Activated CD8-positive, alpha-beta memory T cell treated with anti-CD3 and anti-CD28 coated beads, Interleukin-2, amount 10 ng/mL, durations not matched to agents 7 days and 5 days (primary cell): ENCODE results near the gene MVB12B. TPM values are rescaled to one million over a fixed set of nuclear protein-coding genes. Genes with fewer than 3 reads are reported as not detected.

Experiments
- ATAC-seq: fragments of 150-1000 bp; cut with Tn5 transposase; one replicate; pipeline ENCODE4 v1.10.0; 2021; ENCODE audit warnings: moderate library complexity
- CTCF ChIA-PET: fragments of 350-600 bp; sonication (Branson Sonifier 250); formaldehyde crosslinking; loops from one replicate; lab custom pipeline; 2021; ENCODE audit warnings: antibody characterized with exemption; lab: Charles Lee
- DNase-seq: peaks from one replicate; pipeline ENCODE4 v3.0.0-alpha.2; 2020
- H3K27ac Mint-ChIP-seq: one replicate; pipeline ENCODE4 v1.8.0; 2021; ENCODE audit warnings: mild to moderate bottlenecking, mixed read lengths
- H3K27me3 Mint-ChIP-seq: one replicate; pipeline ENCODE4 v1.8.0; 2021; ENCODE audit warnings: mixed read lengths
- H3K36me3 Mint-ChIP-seq: one replicate; pipeline ENCODE4 v1.8.0; 2021; ENCODE audit warnings: mild to moderate bottlenecking, mixed read lengths
- H3K4me1 Mint-ChIP-seq: one replicate; pipeline ENCODE4 v1.8.0; 2021; ENCODE audit warnings: mixed read lengths
- H3K4me3 Mint-ChIP-seq: one replicate; pipeline ENCODE4 v1.8.0; 2021; ENCODE audit warnings: mild to moderate bottlenecking, moderate library complexity, mixed read lengths
- H3K9me3 Mint-ChIP-seq: one replicate; pipeline ENCODE4 v1.8.0; 2022; ENCODE audit warnings: low read depth, mixed read lengths
- total RNA-seq, 2 experiments: library from RNA; stranded (reverse); gene quantifications; one replicate each; pipeline ENCODE4 v1.2.3, GENCODE V29; 2021

Gene MVB12B
- total RNA-seq, 2 experiments from 2014 or later, result 39.2 to 57.0 TPM

DNA sequence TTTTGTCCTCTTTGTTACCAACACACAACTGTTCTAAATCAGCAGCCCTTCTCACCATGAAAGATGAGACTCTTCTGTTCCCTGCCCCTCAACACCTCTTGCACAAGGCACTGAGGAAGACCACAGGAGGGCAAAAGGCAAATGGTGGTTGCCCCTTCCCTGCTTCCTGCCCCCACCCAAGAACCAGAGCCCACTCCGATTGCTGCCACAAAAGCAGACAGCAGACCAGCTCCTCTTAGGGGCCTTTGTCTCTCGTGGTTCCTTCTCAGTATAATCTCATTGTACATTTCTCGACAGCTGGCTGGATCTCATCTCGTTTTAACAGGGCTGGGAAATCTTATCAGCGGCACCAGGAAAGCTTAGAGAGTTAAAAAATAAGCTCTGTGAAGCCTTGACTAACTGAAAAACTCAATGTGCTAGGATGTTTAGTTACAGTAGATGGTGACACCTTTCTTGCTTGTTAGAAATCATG is 1.1 kb downstream of the MVB12B start:
- CTCF ChIA-PET, result interaction anchor here (1.0 to 6.0 kb wide), 12 partner anchors 9 to 172 kb away, joined by 3 to 74 read pairs (median 6); no protein-coding TSS in a partner anchor
- peak overlapping the region; percentile 88 for H3K27ac Mint-ChIP-seq
- H3K4me1 Mint-ChIP-seq, result peaks cover 58% of the 10 kb centered on the region
- DNase-seq (no peak), ATAC-seq (peak; percentile 1)
- no peaks in the 10 kb centered on the region for H3K27me3 Mint-ChIP-seq
- H3K36me3 Mint-ChIP-seq, result peaks cover 31% of the 10 kb centered on the region
- H3K4me3 Mint-ChIP-seq, result peak overlapping the region; percentile 86
- peaks cover 9% of the 10 kb centered on the region for H3K9me3 Mint-ChIP-seq

DNA sequence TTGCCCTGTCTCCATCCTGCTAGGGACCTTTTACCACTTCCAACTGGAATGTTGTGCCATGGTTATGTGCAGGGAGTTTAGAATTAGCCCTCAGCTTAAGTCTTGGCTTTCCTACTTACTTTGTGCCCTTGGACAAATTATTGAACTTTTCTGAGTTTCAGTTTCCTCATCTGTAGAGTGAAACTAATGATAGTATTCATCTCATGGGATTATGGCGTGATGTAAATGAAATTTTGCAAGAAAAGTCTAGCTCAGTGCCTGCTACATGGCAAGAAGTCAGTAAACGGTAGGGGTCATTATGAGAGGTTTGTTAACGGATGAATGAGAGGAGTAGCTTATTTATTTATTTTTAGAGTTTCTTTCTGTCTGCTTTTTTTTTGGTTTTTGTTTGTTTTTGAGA is 1.8 kb downstream of the MVB12B start:
- CTCF ChIA-PET, result interaction anchor here (1.0 to 6.0 kb wide), 11 partner anchors 9 to 162 kb away, joined by 3 to 74 read pairs (median 6); no protein-coding TSS in a partner anchor
- Mint-ChIP-seq H3K27me3 (no peaks in the 10 kb centered on the region), H3K9me3 (peaks cover 9% of the 10 kb centered on the region), H3K4me1 (peaks cover 61% of the 10 kb centered on the region), H3K27ac (peak overlapping the region; percentile 88), H3K4me3 (peak overlapping the region; percentile 86), H3K36me3 (peaks cover 30% of the 10 kb centered on the region)
- DNase-seq, result no peak
- no peak for ATAC-seq

DNA sequence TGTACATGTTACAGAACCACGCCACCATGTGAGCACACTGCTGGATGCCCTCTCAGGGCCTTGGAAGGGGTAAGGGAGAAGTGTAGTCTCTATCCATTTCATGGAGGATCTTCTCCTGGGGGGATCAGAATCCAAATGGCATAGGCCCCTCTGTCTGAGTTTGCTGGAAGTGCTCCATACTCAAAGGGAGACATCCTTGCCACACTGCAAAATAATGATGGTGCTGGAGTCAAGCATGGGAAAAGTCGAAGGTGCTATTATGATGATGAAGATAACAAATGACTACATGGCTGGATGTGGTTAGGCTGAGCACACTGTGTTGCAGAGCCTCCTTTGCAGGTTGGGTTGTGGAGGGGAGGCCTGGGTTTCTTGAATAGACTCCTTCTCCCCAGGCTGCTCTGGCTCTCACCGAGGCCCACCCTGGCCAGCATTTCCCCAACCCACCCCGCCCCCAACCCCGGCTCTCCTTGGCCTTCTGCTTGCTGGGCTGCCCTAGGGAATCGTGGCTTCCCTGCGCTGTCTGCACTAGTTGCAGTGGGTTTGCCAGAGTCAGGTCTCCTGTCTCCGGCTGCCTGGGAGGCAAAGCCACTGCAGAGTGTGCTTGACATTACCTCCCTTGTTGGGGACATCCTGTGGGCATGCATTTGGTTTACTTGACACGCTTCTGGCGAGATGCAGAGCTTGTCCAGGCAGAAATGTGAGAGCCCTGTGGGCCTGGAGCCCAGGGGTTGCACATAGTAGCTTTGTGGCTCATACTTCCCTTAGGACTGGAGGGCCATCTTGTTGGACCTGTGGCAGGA is 3.0 kb downstream of the MVB12B start:
- H3K36me3 Mint-ChIP-seq, result peaks cover 23% of the 10 kb centered on the region
- DNase-seq (peak; percentile 88), ATAC-seq (peak; percentile 64)
- H3K9me3 Mint-ChIP-seq, result peaks cover 2% of the 10 kb centered on the region
- H3K27ac Mint-ChIP-seq, result peak overlapping the region; percentile 88
- peaks cover 68% of the 10 kb centered on the region for H3K4me1 Mint-ChIP-seq
- peak overlapping the region; percentile 62 for H3K4me3 Mint-ChIP-seq
- H3K27me3 Mint-ChIP-seq, result no peaks in the 10 kb centered on the region
- CTCF ChIA-PET, result interaction anchor here (1.0 to 6.0 kb wide), 7 partner anchors 18 to 161 kb away, joined by 3 to 74 read pairs (median 4); no protein-coding TSS in a partner anchor

DNA sequence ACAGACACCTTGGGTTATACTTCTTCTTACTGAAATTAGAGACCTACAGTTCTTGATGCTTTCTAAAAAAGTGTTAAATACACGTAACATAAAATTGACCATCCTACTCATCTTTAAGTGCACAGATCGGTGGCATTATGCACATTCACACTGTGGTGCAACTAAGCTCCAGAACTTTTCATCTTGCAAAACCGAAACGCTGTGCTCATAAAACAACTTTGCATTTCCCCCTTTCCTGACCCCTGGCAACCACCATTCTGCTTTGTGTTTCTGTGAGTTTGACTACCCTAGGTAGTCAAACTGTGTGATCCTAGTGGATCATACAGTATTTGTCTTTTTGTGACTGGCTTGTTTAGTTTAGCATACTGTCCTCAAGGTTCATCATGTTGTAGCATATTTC is 3.9 kb downstream of the MVB12B start:
- Mint-ChIP-seq H3K9me3 (no peaks in the 10 kb centered on the region), H3K36me3 (peaks cover 22% of the 10 kb centered on the region), H3K27ac (peak overlapping the region; percentile 88), H3K27me3 (no peaks in the 10 kb centered on the region), H3K4me1 (peaks cover 69% of the 10 kb centered on the region), H3K4me3 (peak overlapping the region; percentile 62)
- CTCF ChIA-PET, result interaction anchor here (1.0 to 6.0 kb wide), 5 partner anchors 17 to 160 kb away, joined by 3 to 74 read pairs (median 4); no protein-coding TSS in a partner anchor
- DNase-seq, result peak; percentile 50
- ATAC-seq, result no peak

DNA sequence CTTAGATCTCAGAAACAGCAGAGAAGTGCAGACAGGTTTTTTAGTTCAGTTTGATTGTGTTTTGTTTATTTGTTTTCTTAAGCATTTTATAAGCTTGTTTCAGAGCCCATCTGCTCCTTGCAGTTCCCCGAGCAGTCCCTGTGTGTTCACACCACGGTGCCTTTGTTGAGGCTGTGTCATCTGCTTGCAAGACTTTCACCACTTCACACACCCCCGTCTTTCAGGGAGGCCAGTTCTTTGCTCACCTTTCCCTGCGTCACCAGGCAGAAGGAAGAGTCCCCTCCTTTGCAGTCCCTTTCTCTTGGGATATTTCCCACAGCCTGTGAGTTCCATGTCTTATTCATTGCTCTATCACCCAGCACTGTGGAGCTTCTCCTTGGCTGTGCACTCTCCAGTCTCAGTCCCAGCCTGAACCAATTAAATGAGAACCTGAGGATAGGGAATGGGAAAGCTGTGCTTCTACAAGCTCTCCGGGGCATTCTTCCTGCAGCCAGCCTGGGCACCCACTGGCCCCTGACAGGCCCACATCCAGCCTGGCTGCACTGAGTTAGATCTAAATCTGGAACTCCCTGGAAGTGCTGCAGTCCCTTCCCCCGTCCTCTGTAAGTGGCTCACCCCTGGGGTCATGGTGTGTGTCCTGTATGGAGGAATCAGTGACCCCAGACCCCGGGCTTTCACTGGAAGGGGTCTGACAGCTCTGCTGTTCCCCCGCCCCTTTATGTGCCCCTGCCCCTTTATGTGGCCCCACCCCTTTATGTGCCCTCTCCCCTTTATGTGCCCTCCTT is 5.5 kb downstream of the MVB12B start:
- DNase-seq (no peak), ATAC-seq (no peak)
- H3K4me1 Mint-ChIP-seq, result peaks cover 62% of the 10 kb centered on the region
- CTCF ChIA-PET, result interaction anchor here (1.3 to 1.9 kb wide), 3 partner anchors 54 to 159 kb away, joined by 3 to 15 read pairs (median 7); no protein-coding TSS in a partner anchor
- H3K36me3 Mint-ChIP-seq, result peaks cover 21% of the 10 kb centered on the region
- H3K9me3 Mint-ChIP-seq, result no peaks in the 10 kb centered on the region
- H3K27ac Mint-ChIP-seq, result peak overlapping the region; percentile 21
- no peak overlapping the region for H3K4me3 Mint-ChIP-seq
- no peaks in the 10 kb centered on the region for H3K27me3 Mint-ChIP-seq

DNA sequence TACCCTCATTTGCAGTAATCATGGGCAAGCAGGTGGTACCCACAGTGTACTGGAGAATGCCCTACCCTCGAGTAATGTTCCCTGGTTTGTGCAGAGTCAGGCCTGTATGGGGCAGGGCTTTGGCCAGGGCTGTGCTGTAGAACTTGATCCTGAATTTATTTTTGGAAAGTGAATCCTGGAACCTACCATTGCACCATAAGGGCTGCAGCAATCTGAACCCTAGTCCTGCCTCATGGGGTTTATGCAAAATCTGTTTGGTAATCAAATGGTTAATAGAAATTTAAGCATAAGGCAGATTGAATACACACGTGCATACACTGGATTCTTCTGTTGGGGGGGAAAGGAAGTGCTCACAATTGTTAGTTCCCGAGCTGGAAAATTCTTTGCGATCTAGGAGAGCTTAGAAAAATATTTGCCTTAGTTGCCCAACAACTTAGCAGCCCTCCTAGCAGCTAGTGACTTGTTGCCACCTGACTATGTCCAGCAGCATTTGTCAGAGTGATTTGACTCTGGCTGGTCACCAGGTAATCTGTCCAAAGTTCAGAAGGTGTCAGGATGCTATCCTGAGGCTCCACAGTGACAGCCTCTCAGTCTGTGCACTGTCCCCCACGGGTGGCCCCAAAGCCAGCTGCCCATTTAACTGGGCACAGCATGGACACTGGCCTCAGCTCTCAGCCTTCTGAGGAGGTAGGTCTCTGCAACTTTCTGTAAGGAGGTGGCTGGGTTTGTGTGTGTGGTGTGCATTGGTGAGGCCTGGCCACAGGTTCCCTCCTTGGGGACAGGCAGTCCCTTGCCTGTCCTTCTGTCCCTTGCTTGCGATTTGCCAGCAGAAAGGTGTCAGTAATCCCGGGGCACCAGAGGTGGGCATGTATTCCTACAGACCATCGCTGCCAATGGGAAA is 8.3 kb downstream of the MVB12B start:
- Mint-ChIP-seq H3K27ac (no peak overlapping the region), H3K4me3 (no peak overlapping the region), H3K36me3 (peaks cover 18% of the 10 kb centered on the region), H3K27me3 (no peaks in the 10 kb centered on the region), H3K4me1 (peaks cover 52% of the 10 kb centered on the region), H3K9me3 (no peaks in the 10 kb centered on the region)
- ATAC-seq (no peak), DNase-seq (no peak)
- CTCF ChIA-PET, result interaction anchor here (1.2 kb wide), 1 partner anchor 51 kb away, joined by 3 read pairs; no protein-coding TSS in a partner anchor

DNA sequence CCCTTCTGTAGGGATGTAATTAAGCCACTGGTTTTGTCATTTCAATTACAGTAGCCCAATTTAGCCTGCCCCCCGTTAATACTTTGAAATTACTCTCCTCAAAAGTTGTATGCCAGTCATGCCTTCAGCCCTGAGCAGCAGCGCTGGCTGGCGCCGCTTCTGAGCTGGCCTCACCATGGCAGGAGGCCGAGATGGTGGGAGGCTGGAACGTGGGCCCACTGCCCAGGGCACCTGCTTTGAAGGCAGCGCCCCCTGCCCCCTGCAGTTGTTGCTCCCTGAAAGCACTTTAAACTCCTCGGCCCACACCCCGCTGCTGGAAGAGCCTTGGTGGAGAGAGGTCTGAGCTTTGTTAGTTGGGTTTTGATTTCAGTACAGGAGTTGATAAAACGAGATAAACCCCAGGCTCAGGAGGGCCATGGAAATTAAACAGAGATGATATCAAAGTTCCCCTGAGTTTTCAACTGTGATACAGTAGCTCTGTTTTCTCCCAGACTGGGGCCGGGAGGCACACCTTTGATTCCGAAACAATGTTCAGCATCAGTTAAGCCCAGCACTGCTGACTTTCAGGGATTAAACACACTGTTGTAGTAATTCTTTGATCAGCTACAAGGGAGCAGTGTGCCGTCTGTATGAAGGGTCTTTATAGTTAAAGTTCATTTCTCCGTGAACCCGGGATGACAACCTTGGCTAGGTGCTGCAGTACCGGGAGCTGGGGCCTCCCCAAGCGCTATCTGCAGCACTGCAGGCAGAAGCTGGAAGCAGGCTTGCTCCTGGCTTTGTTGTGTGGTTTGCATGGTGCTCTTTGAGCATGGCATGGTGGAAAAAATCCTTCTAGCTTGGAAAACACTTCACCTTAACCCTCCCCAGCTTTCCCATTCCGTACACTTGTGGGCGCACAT is 9.5 kb downstream of the MVB12B start:
- H3K27ac Mint-ChIP-seq, result no peak overlapping the region
- H3K36me3 Mint-ChIP-seq, result peaks cover 19% of the 10 kb centered on the region
- ATAC-seq, result no peak
- no peak overlapping the region for H3K4me3 Mint-ChIP-seq
- DNase-seq, result no peak
- no peaks in the 10 kb centered on the region for H3K9me3 Mint-ChIP-seq
- H3K4me1 Mint-ChIP-seq, result peaks cover 41% of the 10 kb centered on the region
- no peaks in the 10 kb centered on the region for H3K27me3 Mint-ChIP-seq
- CTCF ChIA-PET, result interaction anchor here (1.0 to 1.6 kb wide), 7 partner anchors 50 to 163 kb away, joined by 3 to 6 read pairs (median 4); no protein-coding TSS in a partner anchor

DNA sequence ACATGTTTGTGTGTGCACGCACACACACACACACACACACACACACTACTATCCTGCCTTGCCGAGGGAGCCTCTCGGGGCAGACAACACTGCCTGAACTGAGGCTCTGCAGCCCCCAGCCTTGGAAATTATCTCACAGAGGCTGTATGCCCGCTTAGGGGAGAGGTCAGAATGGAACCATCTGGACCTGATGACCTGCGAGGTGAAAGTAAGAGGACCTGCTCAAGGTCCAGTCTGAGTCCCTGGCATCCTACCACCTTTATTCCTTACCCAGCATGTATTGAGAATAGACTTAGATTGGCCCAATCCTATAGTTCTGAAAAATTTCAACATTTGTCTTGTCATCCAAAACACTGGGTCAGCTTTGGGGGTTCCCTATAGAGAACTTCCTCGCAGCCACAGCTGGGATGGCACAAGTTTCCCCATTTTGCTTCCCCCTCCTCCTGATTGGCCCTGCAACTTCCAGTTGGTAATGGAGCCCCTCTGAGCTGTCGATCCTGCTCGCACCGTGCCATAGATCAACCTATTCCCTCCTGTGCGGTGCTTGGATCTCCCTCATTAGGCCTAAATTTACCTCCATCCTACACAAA is 10.2 kb downstream of the MVB12B start:
- H3K36me3 Mint-ChIP-seq, result peaks cover 17% of the 10 kb centered on the region

DNA sequence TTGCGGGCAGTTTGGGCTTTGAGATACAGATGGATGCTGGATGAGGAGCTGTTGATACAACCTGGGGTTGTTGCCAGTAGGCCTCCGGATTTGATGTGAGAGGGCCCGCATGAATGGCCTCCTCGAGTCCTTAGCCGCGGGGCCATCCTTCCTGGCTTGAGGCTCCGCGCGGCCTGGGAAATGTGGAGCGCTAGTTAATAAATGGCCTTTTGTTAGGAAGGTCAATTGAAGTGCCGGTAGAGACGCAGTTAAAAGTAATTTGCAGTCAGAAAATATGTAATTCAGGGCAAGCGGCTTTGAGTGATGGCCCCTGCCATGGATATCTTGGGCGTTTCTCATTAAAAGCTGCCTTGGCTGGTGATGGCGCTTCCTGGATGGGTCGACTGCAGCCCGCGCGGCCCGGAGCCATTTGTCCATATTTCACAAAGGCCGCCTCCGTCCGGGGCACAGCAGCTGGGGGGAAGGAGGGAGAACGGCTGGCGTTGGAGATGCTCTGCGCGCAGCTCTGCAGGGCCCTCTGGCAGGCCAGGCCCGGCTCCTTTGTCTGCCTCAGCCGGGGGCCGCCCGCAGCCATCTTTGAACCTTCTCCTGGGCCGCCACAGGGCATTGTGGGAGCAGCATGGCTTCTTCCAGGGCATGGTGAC is 11.2 kb downstream of the MVB12B start:
- CTCF ChIA-PET, result interaction anchor here (1.0 to 1.6 kb wide), 5 partner anchors 10 to 161 kb away, joined by 3 to 6 read pairs (median 5); no protein-coding TSS in a partner anchor
- Mint-ChIP-seq H3K9me3 (no peaks in the 10 kb centered on the region), H3K27ac (no peak overlapping the region), H3K4me3 (no peak overlapping the region), H3K36me3 (peaks cover 16% of the 10 kb centered on the region), H3K4me1 (peaks cover 30% of the 10 kb centered on the region), H3K27me3 (no peaks in the 10 kb centered on the region)
- no peak for DNase-seq
- no peak for ATAC-seq

More for the DNA sequence above, 10.2 kb downstream of the MVB12B start:
- DNase-seq, result no peak
- no peak overlapping the region for H3K27ac Mint-ChIP-seq
- H3K4me3 Mint-ChIP-seq, result no peak overlapping the region
- peaks cover 33% of the 10 kb centered on the region for H3K4me1 Mint-ChIP-seq
- no peaks in the 10 kb centered on the region for H3K27me3 Mint-ChIP-seq
- CTCF ChIA-PET, result interaction anchor here (1.0 to 1.6 kb wide), 8 partner anchors 9 to 162 kb away, joined by 3 to 6 read pairs (median 4); no protein-coding TSS in a partner anchor
- no peaks in the 10 kb centered on the region for H3K9me3 Mint-ChIP-seq
- no peak for ATAC-seq

DNA sequence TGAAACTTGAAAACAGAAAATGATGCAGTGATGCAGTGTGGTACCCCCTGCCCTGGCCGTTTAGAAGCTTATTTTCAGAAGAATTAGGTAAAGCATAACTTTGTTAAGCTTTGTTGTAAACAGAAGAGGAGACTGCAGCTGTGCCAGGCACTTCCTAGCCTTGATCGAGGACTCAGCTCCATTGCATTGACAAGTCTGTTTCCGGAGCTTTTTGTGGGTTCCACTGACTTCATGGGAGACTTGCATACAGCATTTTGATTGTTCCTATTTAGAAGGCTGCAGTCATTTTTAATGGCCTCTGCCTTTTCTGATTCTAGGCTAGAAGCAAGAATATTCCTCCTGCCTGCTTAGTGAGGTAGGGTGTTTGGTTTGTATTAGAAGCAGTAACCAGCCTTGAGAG is 12.3 kb downstream of the MVB12B start:
- no peak overlapping the region for H3K4me3 Mint-ChIP-seq
- H3K27ac Mint-ChIP-seq, result no peak overlapping the region
- DNase-seq (no peak), ATAC-seq (no peak)
- H3K27me3 Mint-ChIP-seq, result no peaks in the 10 kb centered on the region
- peaks cover 25% of the 10 kb centered on the region for H3K4me1 Mint-ChIP-seq
- CTCF ChIA-PET, result interaction anchor here (1.0 to 1.2 kb wide), 3 partner anchors 9 to 152 kb away, joined by 3 to 4 read pairs (median 3); no protein-coding TSS in a partner anchor
- no peaks in the 10 kb centered on the region for H3K9me3 Mint-ChIP-seq
- peaks cover 20% of the 10 kb centered on the region for H3K36me3 Mint-ChIP-seq

DNA sequence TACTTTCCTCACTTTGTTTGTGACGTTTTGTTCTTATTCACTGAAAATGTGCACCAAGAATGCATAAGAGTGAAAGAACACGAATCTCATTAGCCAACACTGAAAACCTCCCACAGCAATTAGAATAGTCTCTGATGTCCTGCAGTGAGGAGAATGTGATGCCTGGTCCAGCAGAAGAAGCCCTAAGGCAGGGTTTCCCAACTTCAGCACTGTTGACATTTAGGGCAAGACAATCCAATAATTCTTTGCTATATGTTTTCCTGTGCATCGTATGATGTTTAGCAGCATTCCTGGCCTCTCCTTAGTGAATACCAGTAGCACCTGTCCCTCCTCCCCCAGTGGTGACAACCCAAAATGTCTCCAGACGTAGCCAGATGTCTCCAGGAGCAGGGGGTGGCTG is 14.8 kb downstream of the MVB12B start:
- no peak overlapping the region for H3K27ac Mint-ChIP-seq
- no peaks in the 10 kb centered on the region for H3K9me3 Mint-ChIP-seq
- H3K36me3 Mint-ChIP-seq, result peaks cover 41% of the 10 kb centered on the region
- no peaks in the 10 kb centered on the region for H3K27me3 Mint-ChIP-seq
- DNase-seq (no peak), ATAC-seq (no peak)
- no peak overlapping the region for H3K4me3 Mint-ChIP-seq
- H3K4me1 Mint-ChIP-seq, result peaks cover 20% of the 10 kb centered on the region
- CTCF ChIA-PET, result interaction anchor here (0.9 to 2.0 kb wide), 3 partner anchors 39 to 55 kb away, joined by 3 to 4 read pairs (median 3); no protein-coding TSS in a partner anchor
